Kidney (tissue), 2 donors: ENCODE measurements around the gene QRICH1. TPM values are rescaled to one million over a fixed set of nuclear protein-coding genes. Genes with fewer than 3 reads are reported as not detected.

ENCODE experiments used
- microRNA-seq: library from miRNA; unstranded; fragments of <30 nt; microRNA quantifications from one replicate; pipeline ENCODE4 v1.2.0, GENCODE V29; 2020
- polyA plus RNA-seq: library from polyadenylated mRNA; stranded (reverse); fragments of 350-450 nt; fragmentation: Illumina TruSeq; extraction: RNeasy Lipid Tissue Mini Kit (QIAGEN cat#74804); gene quantifications from one replicate; pipeline ENCODE4 v1.2.3, GENCODE V29; 2014; ENCODE audit warnings: low read depth, low replicate concordance; ENCODE audit not compliant: insufficient read depth
- total RNA-seq: library from RNA; stranded (reverse); fragmentation: NEBNext Ultra II Directional; extraction: Animal tissue kit (Norgen Biotek cat#: 25700); gene quantifications from one replicate; pipeline ENCODE4 v1.2.1, GENCODE V29; 2021
- donor health status: DM: yes; HTN: yes; CAD: no.

QRICH1 gene
- total and polyA plus RNA-seq, 2 donors from 2014 or later: 23.0 to 92.1 TPM

Small RNA genes within 50 kb of the gene (microRNA-seq; reads per million reads assigned to microRNA genes)
- gene MIR191 (8,414 reads per million, percentile 94 among the genes with 10 or more reads in this experiment), gene MIR425 (1,112 reads per million, percentile 80 among the genes with 10 or more reads in this experiment), gene MIR6890 (not detected)

Other genes starting within 250 kb of the QRICH1 start
- gene PRKAR2A, start 246.2 kb downstream of the QRICH1 start, total RNA-seq: 49.9 TPM
- 10.4 TPM for gene PRKAR2A, start 246.2 kb downstream of the QRICH1 start, polyA plus RNA-seq
- 9.9 TPM for gene SLC25A20, start 195.2 kb downstream of the QRICH1 start, total RNA-seq
- 59.2 TPM for gene SLC25A20, start 195.2 kb downstream of the QRICH1 start, polyA plus RNA-seq
- 75.7 TPM for gene ARIH2, start 175.2 kb downstream of the QRICH1 start, total RNA-seq
- gene ARIH2, start 175.2 kb downstream of the QRICH1 start, polyA plus RNA-seq: 30.4 TPM
- gene P4HTM, start 103.8 kb downstream of the QRICH1 start, total RNA-seq: 63.7 TPM
- 72.6 TPM for gene P4HTM, start 103.8 kb downstream of the QRICH1 start, polyA plus RNA-seq
- gene WDR6, start 86.7 kb downstream of the QRICH1 start, total RNA-seq: 158 TPM
- gene WDR6, start 86.7 kb downstream of the QRICH1 start, polyA plus RNA-seq: 105 TPM
- 46.8 TPM for gene DALRD3, start 75.5 kb downstream of the QRICH1 start, total RNA-seq
- gene DALRD3, start 75.5 kb downstream of the QRICH1 start, polyA plus RNA-seq: 41.6 TPM
- 106 TPM for gene NDUFAF3, start 72.0 kb downstream of the QRICH1 start, total RNA-seq
- 190 TPM for gene NDUFAF3, start 72.0 kb downstream of the QRICH1 start, polyA plus RNA-seq
- 132 TPM for gene IMPDH2, start 64.7 kb downstream of the QRICH1 start, total RNA-seq
- 99.9 TPM for gene IMPDH2, start 64.7 kb downstream of the QRICH1 start, polyA plus RNA-seq
- gene QARS1, start 10.7 kb upstream of the QRICH1 start, total RNA-seq: 231 TPM
- 209 TPM for gene QARS1, start 10.7 kb upstream of the QRICH1 start, polyA plus RNA-seq
- 67.2 TPM for gene USP19, start 26.8 kb upstream of the QRICH1 start, total RNA-seq
- gene USP19, start 26.8 kb upstream of the QRICH1 start, polyA plus RNA-seq: 29.3 TPM
- gene LAMB2, start 39.0 kb upstream of the QRICH1 start, total RNA-seq: 444 TPM
- gene LAMB2, start 39.0 kb upstream of the QRICH1 start, polyA plus RNA-seq: 460 TPM
- gene CCDC71, start 72.3 kb upstream of the QRICH1 start, total RNA-seq: 27.6 TPM
- gene CCDC71, start 72.3 kb upstream of the QRICH1 start, polyA plus RNA-seq: 21.0 TPM
- 23.4 TPM for gene KLHDC8B, start 77.5 kb upstream of the QRICH1 start, total RNA-seq
- gene KLHDC8B, start 77.5 kb upstream of the QRICH1 start, polyA plus RNA-seq: 36.5 TPM
- 4.7 TPM for gene C3orf62, start 183.2 kb upstream of the QRICH1 start, total RNA-seq
- gene C3orf62, start 183.2 kb upstream of the QRICH1 start, polyA plus RNA-seq: 7.0 TPM
- gene USP4, start 246.0 kb upstream of the QRICH1 start, total RNA-seq: 72.5 TPM
- 28.5 TPM for gene USP4, start 246.0 kb upstream of the QRICH1 start, polyA plus RNA-seq